HepG2 (cell line): ENCODE data around the gene STYXL1. TPM values are rescaled to one million over a fixed set of nuclear protein-coding genes. Genes with fewer than 3 reads are reported as not detected.

ENCODE experiments used
- ARID5B ChIP-seq: IDR thresholded peaks from 2 replicates; pipeline ENCODE4 v1.4.0; 2020; ENCODE audit warnings: mild to moderate bottlenecking, missing genetic modification reagents
- ATRX ChIP-seq: sonication (generic); formaldehyde crosslinking; IDR thresholded peaks from 2 replicates; pipeline ENCODE4 v1.4.0; 2020; ENCODE audit warnings: missing genetic modification reagents, borderline replicate concordance
- CCDC6 ChIP-seq: sonication (generic); formaldehyde crosslinking; IDR thresholded peaks from 2 replicates; pipeline ENCODE4 v1.8.1; 2022; ENCODE audit warnings: mild to moderate bottlenecking, missing genetic modification reagents, moderate library complexity
- CREM ChIP-seq, 2 experiments: sonication (generic) in 1 of 2; formaldehyde crosslinking in 1 of 2; IDR thresholded peaks; 2 replicates each; pipeline versions ENCODE4 v1.4.0 to v1.6.1; 2016 to 2020; ENCODE audit warnings: antibody characterized with exemption in 1 of 2, mild to moderate bottlenecking in 1 of 2, missing genetic modification reagents in 1 of 2
- E2F1 ChIP-seq: sonication (generic); formaldehyde crosslinking; IDR thresholded peaks from 2 replicates; pipeline ENCODE4 v1.5.0; 2020; ENCODE audit warnings: missing genetic modification reagents
- HNF1B ChIP-seq: sonication (generic); formaldehyde crosslinking; IDR thresholded peaks from 2 replicates; pipeline ENCODE4 v1.5.1; 2020; ENCODE audit warnings: mild to moderate bottlenecking, moderate library complexity, missing genetic modification reagents
- LCORL ChIP-seq, 2 experiments: fragments of 450-650 bp in 1 of 2; sonication (generic) in 1 of 2; formaldehyde crosslinking in 1 of 2; IDR thresholded peaks; 2 replicates each; pipeline versions ENCODE4 v1.5.0 to v1.6.1; 2017 to 2020; ENCODE audit warnings: antibody characterized with exemption in 1 of 2, missing genetic modification reagents in 1 of 2
- MED1 ChIP-seq: sonication (generic); formaldehyde crosslinking; IDR thresholded peaks from 2 replicates; pipeline ENCODE4 v1.4.0; 2020; ENCODE audit warnings: missing genetic modification reagents
- PHF20 ChIP-seq: sonication (generic); formaldehyde crosslinking; IDR thresholded peaks from 2 replicates; pipeline ENCODE4 v1.5.0; 2020; ENCODE audit warnings: mild to moderate bottlenecking, missing genetic modification reagents
- POGZ ChIP-seq: sonication (generic); formaldehyde crosslinking; IDR thresholded peaks from 2 replicates; pipeline ENCODE4 v1.4.0; 2020; ENCODE audit warnings: mild to moderate bottlenecking, missing genetic modification reagents
- SMARCE1 ChIP-seq: fragments of 450-650 bp; IDR thresholded peaks from 2 replicates; pipeline ENCODE4 v1.6.1; 2017; ENCODE audit warnings: borderline replicate concordance
- SNAI1 ChIP-seq: sonication (generic); formaldehyde crosslinking; IDR thresholded peaks from 2 replicates; pipeline ENCODE4 v1.5.0; 2020; ENCODE audit warnings: mild to moderate bottlenecking, missing genetic modification reagents, borderline replicate concordance
- TEF ChIP-seq: sonication (generic); formaldehyde crosslinking; IDR thresholded peaks from 2 replicates; pipeline ENCODE4 v1.5.0; 2020; ENCODE audit warnings: missing genetic modification reagents
- TMF1 ChIP-seq: sonication (generic); formaldehyde crosslinking; IDR thresholded peaks from 2 replicates; pipeline ENCODE4 v1.8.1; 2022; ENCODE audit warnings: low read depth, missing genetic modification reagents
- ZBTB33 ChIP-seq: sonication (generic); formaldehyde crosslinking; IDR thresholded peaks from 2 replicates; pipeline ENCODE4 v1.4.0; 2020; ENCODE audit warnings: missing genetic modification reagents
- ZNF180 ChIP-seq: sonication (generic); formaldehyde crosslinking; IDR thresholded peaks from 2 replicates; pipeline ENCODE4 v1.4.0; 2020; ENCODE audit warnings: low read depth, missing genetic modification reagents, borderline replicate concordance
- ZNF207 ChIP-seq: fragments of 450-650 bp; IDR thresholded peaks from 2 replicates; pipeline ENCODE4 v1.6.1; 2016; ENCODE audit warnings: antibody characterized with exemption, borderline replicate concordance
- ZNF567 ChIP-seq: sonication (generic); formaldehyde crosslinking; IDR thresholded peaks from 2 replicates; pipeline ENCODE4 v1.8.1; 2023; ENCODE audit warnings: mild to moderate bottlenecking, missing genetic modification reagents, borderline replicate concordance
- ZNF724P ChIP-seq: sonication (generic); formaldehyde crosslinking; IDR thresholded peaks from 2 replicates; pipeline ENCODE4 v1.8.0; 2022; ENCODE audit warnings: missing genetic modification reagents, borderline replicate concordance
- polyA plus RNA-seq, 8 experiments: library from polyadenylated mRNA; depleted of rRNA in 3 of 8; stranded (reverse) in 7 of 8; unstranded in 1 of 8; fragments of >200 nt; fragmentation: Illumina TruSeq in 4 of 8; extraction: Trizol in 4 of 8; gene quantifications; 2 replicates each; pipeline versions ENCODE4 v1.2.1 to v1.2.3, GENCODE V29; 2011 to 2016; ENCODE audit warnings: low read depth in 4 of 8, missing spikeins in 1 of 8, mixed read lengths in 1 of 8; ENCODE audit not compliant: insufficient read depth in 1 of 8
- total RNA-seq, 5 experiments: library from RNA; depleted of rRNA; stranded (reverse); fragments of >200 nt; fragmentation: Illumina TruSeq; extraction: Trizol; gene quantifications; 2 replicates each; pipeline ENCODE4 v1.2.3, GENCODE V29; 2016; ENCODE audit warnings: low read depth in 1 of 5

Gene STYXL1
- total and polyA plus RNA-seq, 2 of the 13 experiments (the other 11 are each of a cell fraction or from before 2014, with no cell fraction given) = 23.9 to 38.3 TPM

- TF ChIP-seq ARID5B (CRISPR knock-in tag) (peak; percentile 89; the same call in 1 of the 2 replicates), ATRX (no peak), POGZ (no peak; the same call in 1 of the 2 replicates), CREM (IDR thresholded peaks at IDR 0.05) (peak; percentile 58; the same call in 1 of the 2 replicates), CREM (CRISPR knock-in tag; IDR thresholded peaks at IDR 0.05) (no peak), ZNF180 (CRISPR knock-in tag) (no peak), ZNF207 (no peak), ZBTB33 (peak; percentile 64), PHF20 (CRISPR knock-in tag) (no peak), TEF (CRISPR knock-in tag) (no peak), SMARCE1 (no peak), MED1 (CRISPR knock-in tag) (peak; percentile 93), E2F1 (CRISPR knock-in tag) (0 out of 2 replicates have a peak, but pooled peaks have one; percentile 49), HNF1B (CRISPR knock-in tag) (peak; percentile 45; the same call in 1 of the 2 replicates), TMF1 (no peak), SNAI1 (CRISPR knock-in tag) (no peak), LCORL (IDR thresholded peaks at IDR 0.05) (no peak), LCORL (CRISPR knock-in tag; IDR thresholded peaks at IDR 0.05) (0 out of 2 replicates have a peak, but pooled peaks have one; percentile 34), ZNF567 (no peak), CCDC6 (0 out of 2 replicates have a peak, but pooled peaks have one; percentile 26), ZNF724P (CRISPR knock-in tag) (peak; percentile 57; the same call in 1 of the 2 replicates)
Observed at GRCh38 chr7:75962607-75963380, 85.0 kb downstream of the STYXL1 start (continued).
